Measurements from ENCODE around the gene SSR4. TPM values are rescaled to one million over a fixed set of nuclear protein-coding genes. Genes with fewer than 3 reads are reported as not detected.

Gene SSR4
- total and polyA plus RNA-seq, 2 donors (not counting 1 experiment from before 2014, with no cell fraction given): 134 to 297 TPM

GRCh38 chrX:153776611-153777045 lies 17.8 kb upstream of the SSR4 start:
- WGBS (ENCODE audit: insufficient coverage): 80% methylated on average over 1 of the region's 22 CpGs
- H3K4me1 ChIP-seq (ENCODE audit: control insufficient read depth in 2 of 2, insufficient read depth in 2 of 2, low read length in 2 of 2): no peaks in the 10 kb centered on the region
- H3K9me3 ChIP-seq (ENCODE audit: control extremely low read depth in 1 of 3, control insufficient read depth in 2 of 3, insufficient read depth in 1 of 3, low read length in 2 of 3): no peaks in the 10 kb centered on the region
- H3K79me2 ChIP-seq (ENCODE audit: control insufficient read depth, insufficient read depth, low read length): no peaks in the 10 kb centered on the region
- H3K4me3 ChIP-seq (ENCODE audit: control extremely low read depth in 1 of 5, extremely low read depth in 1 of 5, insufficient read depth in 1 of 5, low read depth in 2 of 5, low read length in 4 of 5): no peak overlapping the region
- H3K27me3 Mint-ChIP-seq: peaks cover 7% of the 10 kb centered on the region
- peaks cover 0 to 2% (median 0%) of the 10 kb centered on the region in 4 experiments for H3K27me3 ChIP-seq (replicated peaks in 1 of 4; ENCODE audit: control extremely low read depth in 1 of 4, control insufficient read depth in 3 of 4, insufficient read depth in 4 of 4, low read length in 3 of 4)
- ATAC-seq (ENCODE audit: low read depth) (no peak), DNase-seq (no peak)
- no peak overlapping the region for H3K9ac ChIP-seq (ENCODE audit: low read length)
- H3K4me2 ChIP-seq (replicated peaks; ENCODE audit: low read depth, low read length, poor library complexity, severe bottlenecking): no peak overlapping the region
- peaks cover 4% of the 10 kb centered on the region for H3K4me1 Mint-ChIP-seq
- H3K9me3 Mint-ChIP-seq (ENCODE audit: insufficient read depth): no peaks in the 10 kb centered on the region
- ChIA-PET POLR2A (no interaction called here), CTCF (no interaction called here)
- intact Hi-C loops (cut with micrococcal nuclease): no loop called here
- H3K27ac ChIP-seq (ENCODE audit: low read length in 2 of 2): no peak overlapping the region
- no peak for TF ChIP-seq EZH2 (IDR thresholded peaks at IDR 0.05; ENCODE audit: borderline replicate concordance, insufficient read depth, low read depth, low read length, poor library complexity, severe bottlenecking)
- TF ChIP-seq, protein P1, sequence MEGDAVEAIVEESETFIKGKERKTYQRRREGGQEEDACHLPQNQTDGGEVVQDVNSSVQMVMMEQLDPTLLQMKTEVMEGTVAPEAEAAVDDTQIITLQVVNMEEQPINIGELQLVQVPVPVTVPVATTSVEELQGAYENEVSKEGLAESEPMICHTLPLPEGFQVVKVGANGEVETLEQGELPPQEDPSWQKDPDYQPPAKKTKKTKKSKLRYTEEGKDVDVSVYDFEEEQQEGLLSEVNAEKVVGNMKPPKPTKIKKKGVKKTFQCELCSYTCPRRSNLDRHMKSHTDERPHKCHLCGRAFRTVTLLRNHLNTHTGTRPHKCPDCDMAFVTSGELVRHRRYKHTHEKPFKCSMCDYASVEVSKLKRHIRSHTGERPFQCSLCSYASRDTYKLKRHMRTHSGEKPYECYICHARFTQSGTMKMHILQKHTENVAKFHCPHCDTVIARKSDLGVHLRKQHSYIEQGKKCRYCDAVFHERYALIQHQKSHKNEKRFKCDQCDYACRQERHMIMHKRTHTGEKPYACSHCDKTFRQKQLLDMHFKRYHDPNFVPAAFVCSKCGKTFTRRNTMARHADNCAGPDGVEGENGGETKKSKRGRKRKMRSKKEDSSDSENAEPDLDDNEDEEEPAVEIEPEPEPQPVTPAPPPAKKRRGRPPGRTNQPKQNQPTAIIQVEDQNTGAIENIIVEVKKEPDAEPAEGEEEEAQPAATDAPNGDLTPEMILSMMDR (IDR thresholded peaks at IDR 0.05): no peak
- H3K4me3 Mint-ChIP-seq: no peak overlapping the region
- no peak overlapping the region for H2AFZ ChIP-seq (ENCODE audit: insufficient read depth, low read depth, low read length, poor library complexity, severe bottlenecking)
- H3K36me3 ChIP-seq (replicated peaks in 1 of 2; ENCODE audit: control extremely low read depth in 1 of 2, control insufficient read depth in 1 of 2, extremely low read depth in 1 of 2, insufficient read depth in 2 of 2, low read length in 1 of 2): no peaks in the 10 kb centered on the region
- H4K20me1 ChIP-seq (ENCODE audit: control insufficient read depth, insufficient read depth, low read length, poor library complexity, severe bottlenecking): no peaks in the 10 kb centered on the region
- no peak overlapping the region for H3K27ac Mint-ChIP-seq

- Histone ChIP-seq H3K36me3 (replicated peaks in 1 of 2; ENCODE audit: control extremely low read depth in 1 of 2, control insufficient read depth in 1 of 2, extremely low read depth in 1 of 2, insufficient read depth in 2 of 2, low read length in 1 of 2) (no peaks in the 10 kb centered on the region), H2AFZ (ENCODE audit: insufficient read depth, low read depth, low read length, poor library complexity, severe bottlenecking) (no peak overlapping the region), H3K4me3 (ENCODE audit: control extremely low read depth in 1 of 5, extremely low read depth in 1 of 5, insufficient read depth in 1 of 5, low read depth in 2 of 5, low read length in 4 of 5) (no peak overlapping the region), H3K27me3 (replicated peaks in 1 of 4; ENCODE audit: control extremely low read depth in 1 of 4, control insufficient read depth in 3 of 4, insufficient read depth in 4 of 4, low read length in 3 of 4) (peaks cover 0 to 2% (median 0%) of the 10 kb centered on the region in 4 experiments), H3K4me2 (replicated peaks; ENCODE audit: low read depth, low read length, poor library complexity, severe bottlenecking) (no peak overlapping the region), H3K9me3 (ENCODE audit: control extremely low read depth in 1 of 3, control insufficient read depth in 2 of 3, insufficient read depth in 1 of 3, low read length in 2 of 3) (no peaks in the 10 kb centered on the region), H3K4me1 (ENCODE audit: control insufficient read depth in 2 of 2, insufficient read depth in 2 of 2, low read length in 2 of 2) (no peaks in the 10 kb centered on the region), H4K20me1 (ENCODE audit: control insufficient read depth, insufficient read depth, low read length, poor library complexity, severe bottlenecking) (no peaks in the 10 kb centered on the region), H3K79me2 (ENCODE audit: control insufficient read depth, insufficient read depth, low read length) (no peaks in the 10 kb centered on the region), H3K9ac (ENCODE audit: low read length) (no peak overlapping the region), H3K27ac (ENCODE audit: low read length in 2 of 2) (no peak overlapping the region)
- H3K9me3 Mint-ChIP-seq (ENCODE audit: insufficient read depth): no peaks in the 10 kb centered on the region
- 88% methylated on average over 16 of the region's 34 CpGs for WGBS (ENCODE audit: insufficient coverage)
- DNase-seq (no peak), ATAC-seq (ENCODE audit: low read depth) (no peak)
- no peak for TF ChIP-seq EZH2 (IDR thresholded peaks at IDR 0.05; ENCODE audit: borderline replicate concordance, insufficient read depth, low read depth, low read length, poor library complexity, severe bottlenecking)
- H3K27ac Mint-ChIP-seq: no peak overlapping the region
- peaks cover 7% of the 10 kb centered on the region for H3K27me3 Mint-ChIP-seq
- H3K4me3 Mint-ChIP-seq: no peak overlapping the region
- POLR2A ChIA-PET: interaction anchor here (0.6 kb wide), 1 partner anchor 133 kb away, joined by 4 read pairs; no protein-coding TSS in a partner anchor
- CTCF ChIA-PET: interaction anchor here (1.2 kb wide), 1 partner anchor 170 kb away, joined by 3 read pairs; no protein-coding TSS in a partner anchor
- intact Hi-C loops (cut with micrococcal nuclease): no loop called here
- H3K4me1 Mint-ChIP-seq: peaks cover 4% of the 10 kb centered on the region
Observed at GRCh38 chrX:153777261-153778090, 17.0 kb upstream of the SSR4 start.

Measured in B cell (primary cell).